Inflammatory macrophage (primary cell): Measurements from ENCODE around the gene CD28.
"Not testable (repeated sequence)": the region's sequence is repeated elsewhere in the genome, so short reads cannot be mapped to it uniquely, and the experiment has no call there.

Experiments
- DNase-seq, 2 donors: peaks; one replicate each; pipeline ENCODE4 v3.0.0-alpha.2; 2020 to 2022

Gene CD28

GRCh38 chr2:203688798-203689197, 17.6 kb upstream of the CD28 start:
- DNase-seq, result peak; percentile 78 to 93

GRCh38 chr2:203689426-203690116, 16.9 kb upstream of the CD28 start:
- peak; percentile 32 to 41 for DNase-seq

- no peak for DNase-seq
Measured at GRCh38 chr2:203690117-203690431, 16.4 kb upstream of the CD28 start.

- DNase-seq, result no peak
Measured at GRCh38 chr2:203690441-203691047, 15.9 kb upstream of the CD28 start.

- DNase-seq, result no peak
Measured at GRCh38 chr2:203691149-203691548, 15.3 kb upstream of the CD28 start.

GRCh38 chr2:203692031-203692710, 14.3 kb upstream of the CD28 start:
- DNase-seq, result peak in 1 of 2 donors; percentile 10

GRCh38 chr2:203693242-203693879, 13.1 kb upstream of the CD28 start:
- DNase-seq, result no peak

- no peak for DNase-seq
Measured at GRCh38 chr2:203694191-203694590, 12.2 kb upstream of the CD28 start.

GRCh38 chr2:203697190-203697589, 9.2 kb upstream of the CD28 start:
- no peak for DNase-seq

GRCh38 chr2:203697763-203698162, 8.7 kb upstream of the CD28 start:
- DNase-seq, result not testable (repeated sequence)

- DNase-seq, result not testable (repeated sequence)
Measured at GRCh38 chr2:203698410-203698809, 8.0 kb upstream of the CD28 start.

GRCh38 chr2:203704430-203704829, 2.0 kb upstream of the CD28 start:
- DNase-seq, result no peak

- no peak for DNase-seq
Measured at GRCh38 chr2:203705178-203705577, 1.3 kb upstream of the CD28 start.

GRCh38 chr2:203707530-203707929, 1.1 kb downstream of the CD28 start:
- DNase-seq, result no peak

GRCh38 chr2:203708846-203709396, 2.5 kb downstream of the CD28 start:
- no peak for DNase-seq

- no peak for DNase-seq
Measured at GRCh38 chr2:203709416-203710040, 3.1 kb downstream of the CD28 start.

GRCh38 chr2:203710226-203710625, 3.8 kb downstream of the CD28 start:
- DNase-seq, result no peak

- no peak for DNase-seq
Measured at GRCh38 chr2:203710952-203711351, 4.5 kb downstream of the CD28 start.

- DNase-seq, result no peak
Measured at GRCh38 chr2:203711399-203711798, 5.0 kb downstream of the CD28 start.

GRCh38 chr2:203713381-203713780, 6.9 kb downstream of the CD28 start:
- DNase-seq, result no peak

- DNase-seq, result no peak
Measured at GRCh38 chr2:203714112-203714511, 7.7 kb downstream of the CD28 start.

- DNase-seq, result no peak
Measured at GRCh38 chr2:203715744-203716143, 9.3 kb downstream of the CD28 start.

GRCh38 chr2:203718087-203718486, 11.6 kb downstream of the CD28 start:
- DNase-seq, result no peak
